RKO (cell line): ENCODE results near the gene TREM1.

Source experiments
- DNase-seq: peaks from one replicate; pipeline ENCODE4 v3.0.0-alpha.2; 2016; ENCODE audit warnings: low spot score

The TREM1 gene

GRCh38 chr6:41294214-41294872 lies 7.9 kb upstream of the TREM1 start:
- DNase-seq, result no peak

GRCh38 chr6:41291717-41292116 lies 5.2 kb upstream of the TREM1 start:
- DNase-seq, result no peak

- DNase-seq, result no peak
Measured at GRCh38 chr6:41289815-41290214, 3.3 kb upstream of the TREM1 start.

GRCh38 chr6:41288754-41289129 lies 2.3 kb upstream of the TREM1 start:
- no peak for DNase-seq

- DNase-seq, result no peak
Measured at GRCh38 chr6:41288030-41288753, 1.7 kb upstream of the TREM1 start.

- DNase-seq, result no peak
Measured at GRCh38 chr6:41284726-41285125, 1.8 kb downstream of the TREM1 start.

- DNase-seq, result no peak
Measured at GRCh38 chr6:41283600-41283999, 2.9 kb downstream of the TREM1 start.

GRCh38 chr6:41280381-41281057 lies 6.0 kb downstream of the TREM1 start:
- no peak for DNase-seq

- DNase-seq, result peak; percentile 68
Measured at GRCh38 chr6:41278699-41279405, 7.6 kb downstream of the TREM1 start.

- no peak for DNase-seq
Measured at GRCh38 chr6:41277605-41278004, 8.9 kb downstream of the TREM1 start.

- no peak for DNase-seq
Measured at GRCh38 chr6:41275489-41275888, 11.0 kb downstream of the TREM1 start.

- DNase-seq, result no peak
Measured at GRCh38 chr6:41274256-41274655, 12.2 kb downstream of the TREM1 start.

- DNase-seq, result no peak
Measured at GRCh38 chr6:41273714-41274113, 12.8 kb downstream of the TREM1 start.

GRCh38 chr6:41272591-41273240 lies 13.8 kb downstream of the TREM1 start:
- DNase-seq, result no peak

- no peak for DNase-seq
Measured at GRCh38 chr6:41271901-41272395, 14.5 kb downstream of the TREM1 start.

- no peak for DNase-seq
Measured at GRCh38 chr6:41269716-41270115, 16.8 kb downstream of the TREM1 start.

GRCh38 chr6:41269166-41269565 lies 17.3 kb downstream of the TREM1 start:
- no peak for DNase-seq

GRCh38 chr6:41268478-41268877 lies 18.0 kb downstream of the TREM1 start:
- DNase-seq, result no peak

GRCh38 chr6:41266541-41266940 lies 19.9 kb downstream of the TREM1 start:
- no peak for DNase-seq

GRCh38 chr6:41263267-41263666 lies 23.2 kb downstream of the TREM1 start:
- no peak for DNase-seq

- no peak for DNase-seq
Measured at GRCh38 chr6:41262401-41262800, 24.1 kb downstream of the TREM1 start.

GRCh38 chr6:41258196-41258493 lies 28.3 kb downstream of the TREM1 start:
- no peak for DNase-seq
